HG03280 (cell line): ENCODE results near the gene ADARB2.

Source experiments
- ATAC-seq: cut with Tn5 transposase; IDR thresholded peaks from one replicate; pipeline ENCODE4 v1.9.1; 2021; ENCODE audit warnings: mild to moderate bottlenecking, moderate library complexity; ENCODE audit not compliant: unreplicated experiment

Gene ADARB2

DNA sequence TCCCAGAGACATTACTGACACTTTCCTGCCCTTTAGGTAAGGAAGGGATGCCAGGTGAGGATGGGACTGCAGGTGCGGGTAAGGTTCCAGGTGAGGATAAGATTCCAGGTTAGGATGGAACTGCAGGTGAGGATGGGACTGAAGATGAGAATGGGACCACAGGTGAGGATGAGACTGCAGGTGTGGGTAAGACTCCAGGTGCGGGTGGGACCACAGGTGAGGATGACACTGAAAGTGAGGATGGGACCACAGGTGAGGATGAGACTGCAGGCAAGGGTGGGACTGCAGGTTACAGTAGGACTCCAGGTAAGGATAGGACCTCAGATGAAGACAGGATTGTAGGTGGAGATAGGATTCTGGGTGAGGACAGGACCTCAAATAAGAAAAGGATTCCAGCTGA is 358.9 kb downstream of the ADARB2 start:
- ATAC-seq: no peak

GRCh38 chr10:1377740-1378397 is 359.5 kb downstream of the ADARB2 start:
- no peak for ATAC-seq

DNA sequence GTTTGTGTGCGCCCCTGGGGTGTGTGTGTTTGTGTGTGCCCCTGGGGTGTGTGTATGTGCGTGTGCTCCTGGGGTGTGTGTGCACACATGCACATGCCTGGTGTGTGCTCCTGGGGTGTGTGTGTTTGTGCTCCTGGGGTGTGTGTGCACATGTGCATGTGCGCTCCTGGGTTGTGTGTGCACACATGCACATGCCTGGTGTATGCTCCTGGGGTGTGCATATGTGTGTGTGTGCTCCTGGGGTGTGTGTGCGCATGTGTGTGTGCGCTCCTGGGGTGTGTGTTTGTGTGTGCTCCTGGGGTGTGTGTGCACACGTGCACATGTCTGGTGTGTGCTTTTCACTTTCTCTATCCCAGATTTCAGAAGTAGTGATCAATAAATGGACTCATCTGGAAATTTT is 360.1 kb downstream of the ADARB2 start:
- no peak for ATAC-seq

- no peak for ATAC-seq
Measured at GRCh38 chr10:1376384-1376945, 360.9 kb downstream of the ADARB2 start.

DNA sequence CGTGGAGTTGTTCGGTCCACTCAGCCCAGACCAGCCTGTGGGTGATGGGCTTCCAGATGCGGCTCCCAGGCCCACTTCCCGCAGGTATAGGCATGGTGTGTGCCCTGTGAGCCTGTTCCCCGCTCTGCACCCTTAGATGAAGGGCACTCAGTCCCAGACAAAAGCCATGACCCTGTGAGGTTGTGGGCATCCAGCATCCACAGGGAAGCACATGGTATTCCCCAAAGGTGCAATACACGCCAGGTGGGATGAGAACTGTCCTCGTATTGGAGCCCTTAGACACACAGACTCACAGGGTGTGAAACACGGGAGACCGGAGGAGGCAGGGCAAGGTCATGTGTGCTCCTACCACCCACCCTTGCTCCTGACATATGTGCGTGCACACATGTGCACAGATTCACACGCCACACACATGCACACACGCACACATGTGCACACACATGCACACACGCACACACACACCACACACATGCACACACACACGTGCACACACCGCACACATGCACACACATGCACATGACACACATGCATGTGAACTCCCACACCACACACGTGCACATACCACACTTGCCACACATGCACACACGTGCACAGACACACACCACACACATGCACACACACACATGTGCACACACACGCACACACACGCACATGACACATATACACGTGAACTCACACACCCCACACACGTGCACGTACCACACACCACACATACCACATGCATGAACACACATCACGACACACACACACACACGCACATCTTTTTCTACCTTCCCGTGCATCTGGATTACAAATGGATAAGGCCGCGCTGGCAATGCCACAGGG is 361.8 kb downstream of the ADARB2 start:
- ATAC-seq: no peak

DNA sequence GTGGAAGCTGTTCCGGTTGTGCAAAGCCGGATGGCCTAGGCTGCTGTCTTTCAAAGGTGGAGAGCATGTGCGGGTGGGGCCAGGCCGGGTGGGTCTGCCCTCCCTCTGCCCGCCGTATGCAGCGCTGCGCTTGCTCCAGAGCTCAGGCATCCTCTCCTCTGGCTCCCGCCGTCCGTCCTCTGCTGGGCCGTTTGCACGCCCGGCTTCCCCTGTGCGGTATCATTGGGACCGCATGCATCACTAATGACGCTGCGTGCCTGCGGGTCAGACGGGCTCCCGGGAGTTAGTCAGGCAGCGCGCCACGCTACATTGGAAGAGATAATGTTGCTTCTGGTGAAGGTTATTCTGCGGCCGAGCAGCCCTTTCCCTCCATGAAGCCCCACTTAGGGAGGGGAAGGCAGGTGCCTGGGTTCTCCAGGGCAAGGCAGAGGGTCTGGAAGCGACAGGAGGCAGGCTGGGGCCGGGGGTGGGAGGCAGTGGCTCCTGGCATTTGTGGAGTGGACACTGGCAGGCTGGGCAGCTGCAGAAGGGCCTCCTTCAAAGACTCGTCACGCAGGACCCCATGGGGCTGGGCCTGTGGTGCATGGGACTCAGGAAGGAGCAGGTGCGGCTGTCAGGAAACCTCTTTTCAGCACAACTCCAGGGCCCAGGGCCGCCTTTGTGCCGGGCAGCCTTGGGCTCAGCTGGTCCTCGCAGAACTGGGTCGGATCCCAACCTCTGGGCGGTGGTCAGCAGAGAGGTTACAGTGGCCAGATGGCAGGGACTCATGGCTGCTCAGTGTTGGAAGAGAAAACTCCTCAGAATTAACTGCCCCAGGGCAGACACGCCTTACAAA is 362.6 kb downstream of the ADARB2 start:
- ATAC-seq: no peak

GRCh38 chr10:1373287-1373686 is 364.0 kb downstream of the ADARB2 start:
- no peak for ATAC-seq

- ATAC-seq: no peak
Measured at GRCh38 chr10:1372212-1372611, 365.1 kb downstream of the ADARB2 start.

- no peak for ATAC-seq
Measured at GRCh38 chr10:1370298-1370697, 367.0 kb downstream of the ADARB2 start.

GRCh38 chr10:1369665-1370064 is 367.7 kb downstream of the ADARB2 start:
- no peak for ATAC-seq

- ATAC-seq: no peak
Measured at GRCh38 chr10:1369197-1369596, 368.1 kb downstream of the ADARB2 start.

DNA sequence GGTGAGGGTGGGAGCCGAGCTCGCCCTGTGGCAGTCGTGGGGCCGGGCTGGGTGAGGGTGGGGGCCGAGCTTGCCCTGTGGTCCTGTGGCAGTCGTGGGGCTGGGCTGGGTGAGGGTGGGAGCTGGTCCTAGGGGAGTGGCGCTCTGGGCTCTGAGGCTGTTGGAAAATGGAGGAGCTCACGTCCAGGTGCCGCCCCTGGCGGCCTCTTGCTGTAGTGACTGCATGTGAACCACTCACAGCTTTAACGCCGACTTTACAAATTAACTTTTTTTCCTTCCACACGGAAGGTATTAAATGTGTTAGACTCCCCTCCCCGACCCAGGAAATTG is 368.5 kb downstream of the ADARB2 start:
- no peak for ATAC-seq

GRCh38 chr10:1367938-1368841 is 369.1 kb downstream of the ADARB2 start:
- no peak for ATAC-seq

DNA sequence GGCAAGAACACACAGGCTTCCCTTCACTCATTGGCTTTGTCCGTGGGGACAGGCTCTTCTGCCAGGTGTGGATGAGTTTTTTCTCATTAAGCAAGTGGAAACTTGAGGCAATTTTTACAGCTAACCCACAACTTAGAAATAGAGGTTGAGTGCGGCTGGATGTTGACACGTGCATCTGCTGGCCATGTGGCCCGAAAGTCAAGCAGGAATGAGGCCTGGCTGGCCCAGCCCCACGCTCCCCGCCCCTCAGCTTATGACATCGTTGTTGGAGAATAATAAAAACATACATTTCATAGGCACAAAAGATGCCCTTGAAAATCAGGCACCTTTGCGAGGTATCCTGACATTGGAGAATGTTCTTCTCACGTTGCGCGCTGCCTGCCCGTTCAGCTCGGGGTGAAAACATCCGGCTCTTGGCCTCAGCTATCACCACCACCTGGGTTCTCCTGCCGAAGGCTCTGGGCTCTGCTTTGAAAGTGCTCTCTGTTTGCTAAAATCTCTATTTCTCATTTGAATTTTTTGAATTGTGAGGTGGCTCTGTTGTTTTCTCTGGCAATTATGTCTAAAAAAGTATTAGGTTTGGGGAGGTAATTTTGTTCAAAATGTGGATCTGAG is 370.4 kb downstream of the ADARB2 start:
- ATAC-seq: no peak

- no peak for ATAC-seq
Measured at GRCh38 chr10:1366322-1366691, 371.0 kb downstream of the ADARB2 start.

DNA sequence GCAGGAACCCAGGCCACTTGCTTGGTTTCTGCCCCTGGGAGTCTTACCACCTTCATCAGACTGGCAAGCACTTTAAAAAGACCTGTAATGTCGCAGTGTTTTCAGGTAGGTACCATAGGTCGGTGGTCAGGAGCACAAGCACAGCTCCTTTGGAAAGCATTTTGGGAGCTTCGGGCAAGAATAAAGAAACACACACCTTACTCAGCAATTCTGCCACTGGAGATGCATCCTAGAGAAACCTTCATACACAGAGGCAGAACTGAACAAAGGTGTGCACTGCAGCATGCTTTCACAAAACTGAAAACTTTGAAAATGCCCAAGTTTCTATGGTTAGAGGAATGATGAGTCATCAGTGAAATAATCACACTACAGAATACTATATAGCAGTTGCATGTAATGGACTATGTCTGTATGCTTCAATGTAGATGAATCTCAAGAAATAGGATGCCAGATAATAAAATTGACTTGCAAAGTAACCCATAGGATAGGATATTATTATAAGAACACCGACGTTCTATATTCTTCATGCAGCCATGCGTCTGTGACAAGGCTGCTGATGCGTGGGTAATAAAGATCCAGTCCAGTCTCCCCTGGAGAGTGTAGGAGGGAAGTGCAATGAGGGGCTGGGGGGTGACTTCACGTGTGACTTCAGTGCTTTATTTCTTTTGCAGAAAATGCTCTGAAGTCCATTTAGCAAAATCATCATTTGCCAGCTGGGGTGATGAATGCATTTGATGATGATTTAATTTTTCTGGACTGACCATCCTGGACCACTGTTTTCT is 371.6 kb downstream of the ADARB2 start:
- no peak for ATAC-seq

GRCh38 chr10:1364151-1364910 is 373.0 kb downstream of the ADARB2 start:
- ATAC-seq: no peak

DNA sequence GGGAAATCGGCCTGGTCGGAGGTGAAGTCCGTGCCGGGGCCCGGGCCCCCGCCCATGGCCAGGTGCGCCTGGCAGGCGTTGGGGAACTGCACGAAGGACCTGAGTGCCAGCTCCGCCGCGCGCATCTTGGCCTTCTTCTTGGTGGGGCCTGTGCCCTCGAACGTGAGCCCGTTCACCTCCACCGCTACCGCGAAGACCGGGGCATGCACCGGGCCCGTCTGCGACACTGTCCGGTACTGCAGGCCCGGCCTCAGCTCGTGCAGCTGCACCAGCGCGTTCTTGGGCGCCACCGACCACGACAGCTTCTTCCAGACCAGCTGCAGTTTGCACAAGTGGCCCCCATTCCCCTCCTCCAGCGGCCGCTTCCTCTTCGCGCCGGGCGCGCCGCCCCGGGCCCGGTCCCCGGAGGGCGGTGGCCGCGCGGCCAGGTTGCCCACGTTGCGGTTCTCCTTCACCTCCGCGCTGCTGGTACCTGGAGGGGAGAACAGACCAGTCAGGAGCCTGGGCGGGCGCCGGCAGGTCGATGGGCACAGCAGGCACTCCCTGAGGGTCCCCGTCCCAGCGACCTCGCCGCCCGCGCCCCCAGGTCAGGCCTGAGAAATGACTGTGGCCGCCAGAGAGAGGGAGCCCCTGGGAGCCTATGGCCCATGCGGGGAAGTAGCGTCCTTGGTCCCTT is 373.7 kb downstream of the ADARB2 start:
- ATAC-seq: no peak
